Measurements from ENCODE around the gene IMPG1. TPM values are rescaled to one million over a fixed set of nuclear protein-coding genes. Genes with fewer than 3 reads are reported as not detected.

IMPG1 gene
- total RNA-seq, 4 donors from 2014 or later, result not detected

DNA sequence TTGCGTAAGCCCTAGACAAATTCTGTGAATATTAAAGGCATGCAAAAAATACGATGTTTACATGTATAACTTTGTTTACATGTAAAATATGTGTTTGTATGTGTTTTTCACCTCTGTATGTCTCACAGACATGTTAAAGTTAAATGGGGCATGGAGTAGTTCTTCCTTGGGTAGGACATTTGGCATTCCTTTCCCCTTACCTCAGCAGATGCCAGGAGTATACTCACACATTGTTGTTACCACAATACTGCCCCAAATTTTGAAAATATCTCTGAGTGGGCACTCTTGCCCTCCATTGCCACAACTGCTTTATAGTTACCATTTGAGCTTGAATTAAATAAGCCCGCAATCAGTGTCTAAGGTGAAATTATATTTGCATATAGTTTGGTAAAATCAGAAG lies 175.9 kb downstream of the IMPG1 start:
- H3K27ac ChIP-seq, result no peak overlapping the region
- intact Hi-C loops (cut with DNase I), result no loop called here
- TF ChIP-seq POLR2A (IDR thresholded peaks at IDR 0.05), result no peak
- TF ChIP-seq, protein P1, sequence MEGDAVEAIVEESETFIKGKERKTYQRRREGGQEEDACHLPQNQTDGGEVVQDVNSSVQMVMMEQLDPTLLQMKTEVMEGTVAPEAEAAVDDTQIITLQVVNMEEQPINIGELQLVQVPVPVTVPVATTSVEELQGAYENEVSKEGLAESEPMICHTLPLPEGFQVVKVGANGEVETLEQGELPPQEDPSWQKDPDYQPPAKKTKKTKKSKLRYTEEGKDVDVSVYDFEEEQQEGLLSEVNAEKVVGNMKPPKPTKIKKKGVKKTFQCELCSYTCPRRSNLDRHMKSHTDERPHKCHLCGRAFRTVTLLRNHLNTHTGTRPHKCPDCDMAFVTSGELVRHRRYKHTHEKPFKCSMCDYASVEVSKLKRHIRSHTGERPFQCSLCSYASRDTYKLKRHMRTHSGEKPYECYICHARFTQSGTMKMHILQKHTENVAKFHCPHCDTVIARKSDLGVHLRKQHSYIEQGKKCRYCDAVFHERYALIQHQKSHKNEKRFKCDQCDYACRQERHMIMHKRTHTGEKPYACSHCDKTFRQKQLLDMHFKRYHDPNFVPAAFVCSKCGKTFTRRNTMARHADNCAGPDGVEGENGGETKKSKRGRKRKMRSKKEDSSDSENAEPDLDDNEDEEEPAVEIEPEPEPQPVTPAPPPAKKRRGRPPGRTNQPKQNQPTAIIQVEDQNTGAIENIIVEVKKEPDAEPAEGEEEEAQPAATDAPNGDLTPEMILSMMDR (IDR thresholded peaks at IDR 0.05), result no peak
- no peak for DNase-seq
- H3K4me3 ChIP-seq (replicated peaks in 1 of 3), result no peak overlapping the region
- no peaks in the 10 kb centered on the region for H3K9me3 ChIP-seq
- H3K4me1 ChIP-seq, result no peaks in the 10 kb centered on the region
- H3K27me3 ChIP-seq, result no peaks in the 10 kb centered on the region
- 63 to 97% methylated on average over 3 of the region's 3 CpGs for WGBS, 2 donors
- no peaks in the 10 kb centered on the region for H3K36me3 ChIP-seq

DNA sequence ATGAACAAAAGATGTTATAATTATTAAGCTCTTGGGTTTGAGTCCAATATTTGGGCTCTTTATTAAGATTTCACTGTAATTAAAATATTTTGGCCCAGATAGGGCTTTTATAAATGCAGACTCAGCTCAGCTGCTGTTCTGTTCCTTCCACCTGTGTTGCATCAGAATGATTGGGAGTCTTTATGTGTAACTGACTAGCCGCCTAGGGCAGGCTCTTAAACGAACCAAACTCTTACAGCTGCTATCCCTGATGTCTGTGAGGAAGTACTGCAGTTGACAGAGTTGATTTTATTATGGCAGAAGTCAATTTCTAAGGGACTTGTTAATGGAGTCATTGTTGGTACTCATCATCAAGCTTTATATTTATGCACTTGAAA lies 178.7 kb downstream of the IMPG1 start:
- Histone ChIP-seq H3K9me3 (no peaks in the 10 kb centered on the region), H3K4me1 (no peaks in the 10 kb centered on the region), H3K36me3 (peaks cover 0 to 3% of the 10 kb centered on the region in 2 donors), H3K27ac (no peak overlapping the region), H3K27me3 (no peaks in the 10 kb centered on the region), H3K4me3 (replicated peaks in 1 of 3) (no peak overlapping the region)
- intact Hi-C loops (cut with DNase I), result no loop called here
- TF ChIP-seq, protein P1 (IDR thresholded peaks at IDR 0.05), result no peak
- TF ChIP-seq POLR2A (IDR thresholded peaks at IDR 0.05), result no peak
- no peak for DNase-seq
- 67 to 79% methylated on average over 2 of the region's 2 CpGs for WGBS, 2 donors

DNA sequence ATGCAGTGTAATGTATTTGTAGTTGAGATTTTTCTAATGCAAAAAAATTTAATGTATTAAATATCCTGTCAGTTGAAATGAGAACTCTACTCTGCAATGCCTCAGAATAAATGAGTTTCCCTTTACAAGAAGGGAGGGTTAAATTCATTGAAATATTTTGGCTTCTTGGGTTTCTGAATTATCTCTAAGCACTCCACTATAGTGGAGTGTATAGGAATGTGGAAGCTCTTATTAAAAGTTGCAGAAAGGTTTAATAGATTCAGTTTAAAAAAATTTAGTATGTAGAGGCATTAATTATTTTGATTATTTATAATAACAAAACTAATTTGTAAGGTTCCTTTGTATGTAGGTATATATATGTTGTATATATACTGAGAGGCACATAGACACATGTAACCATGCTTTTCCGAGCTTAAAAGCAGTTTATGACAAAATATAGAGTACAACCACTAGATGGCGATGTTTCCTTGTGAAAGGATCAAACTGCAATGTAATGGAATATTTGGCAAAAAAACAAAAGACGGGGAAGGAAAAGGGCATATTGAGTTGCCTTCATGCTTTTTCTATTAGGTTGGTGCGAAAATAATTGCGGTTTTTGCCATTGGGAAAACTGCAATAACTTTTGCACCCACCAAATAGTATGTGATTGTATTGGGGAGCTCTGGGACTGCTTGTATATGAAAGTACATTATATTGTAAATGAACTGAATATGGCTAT lies 179.2 kb downstream of the IMPG1 start:
- DNase-seq, result no peak
- no peaks in the 10 kb centered on the region for H3K9me3 ChIP-seq
- no peak for TF ChIP-seq POLR2A (IDR thresholded peaks at IDR 0.05)
- TF ChIP-seq, protein P1 (IDR thresholded peaks at IDR 0.05), result peak; percentile 27 to 82 (median 65)
- no peaks in the 10 kb centered on the region for H3K4me1 ChIP-seq
- intact Hi-C loops (cut with DNase I), result no loop called here
- H3K36me3 ChIP-seq, result peaks cover 0 to 3% of the 10 kb centered on the region in 2 donors
- no peaks in the 10 kb centered on the region for H3K27me3 ChIP-seq
- 15 to 19% methylated on average over 5 of the region's 5 CpGs for WGBS, 2 donors
- H3K4me3 ChIP-seq (replicated peaks in 1 of 3), result no peak overlapping the region
- no peak overlapping the region for H3K27ac ChIP-seq

DNA sequence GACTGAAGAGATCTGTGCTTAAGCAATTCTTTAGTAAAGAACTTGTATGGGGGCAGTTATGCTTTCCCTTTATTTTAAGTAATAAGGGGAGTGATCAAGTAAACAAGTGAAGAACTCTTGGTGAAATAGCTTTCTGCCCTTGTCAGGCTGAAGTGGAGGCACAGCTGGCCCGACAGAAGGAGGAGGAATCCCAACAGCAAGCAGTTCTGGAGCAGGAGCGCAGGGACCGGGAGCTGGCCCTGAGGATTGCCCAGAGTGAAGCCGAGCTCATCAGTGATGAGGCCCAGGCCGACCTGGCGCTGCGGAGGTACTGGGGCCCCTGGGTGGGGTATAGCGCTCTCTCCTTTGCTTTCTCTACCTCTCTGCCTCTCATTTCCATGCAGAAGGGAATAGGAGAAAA lies 180.1 kb downstream of the IMPG1 start:
- 90% methylated on average over 8 of the region's 8 CpGs for WGBS, 2 donors
- TF ChIP-seq POLR2A (IDR thresholded peaks at IDR 0.05), result no peak
- TF ChIP-seq, protein P1 (IDR thresholded peaks at IDR 0.05), result no peak
- intact Hi-C loops (cut with DNase I), result no loop called here

DNA sequence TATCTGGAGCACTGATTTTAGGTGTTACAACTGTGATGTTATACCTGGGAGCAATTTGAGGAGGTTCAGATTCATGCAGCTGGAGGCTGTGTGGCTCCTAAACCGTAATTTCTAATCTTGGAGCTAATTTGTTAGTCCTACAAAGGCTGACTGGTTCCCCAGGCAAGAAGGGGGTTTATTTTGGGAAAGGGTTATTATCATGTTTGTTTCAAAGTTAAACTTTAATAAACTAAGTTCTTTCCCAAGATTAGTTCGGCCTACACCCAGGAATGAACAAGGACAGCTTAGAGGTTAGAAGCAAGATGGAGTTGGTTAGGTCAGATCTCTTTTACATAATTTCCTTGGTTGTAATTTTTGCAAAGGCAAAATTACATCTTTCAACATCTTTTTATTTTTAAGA lies 187.6 kb downstream of the IMPG1 start:
- intact Hi-C loops (cut with DNase I), result no loop called here
- Histone ChIP-seq H3K4me3 (replicated peaks in 1 of 3) (no peak overlapping the region), H3K9me3 (no peaks in the 10 kb centered on the region), H3K36me3 (peaks cover 0 to 4% of the 10 kb centered on the region in 2 donors), H3K27ac (no peak overlapping the region), H3K27me3 (no peaks in the 10 kb centered on the region), H3K4me1 (no peaks in the 10 kb centered on the region)
- WGBS, 2 donors, result 93 to 94% methylated on average over 2 of the region's 2 CpGs
- DNase-seq, result no peak
- no peak for TF ChIP-seq POLR2A (IDR thresholded peaks at IDR 0.05)
- TF ChIP-seq, protein P1 (IDR thresholded peaks at IDR 0.05), result no peak

More for the DNA sequence above, 180.1 kb downstream of the IMPG1 start:
- H3K9me3 ChIP-seq, result no peaks in the 10 kb centered on the region
- H3K4me1 ChIP-seq, result no peaks in the 10 kb centered on the region
- H3K36me3 ChIP-seq, result peaks cover 0 to 3% of the 10 kb centered on the region in 2 donors
- no peak overlapping the region for H3K27ac ChIP-seq
- no peak for DNase-seq
- H3K27me3 ChIP-seq, result no peaks in the 10 kb centered on the region
- no peak overlapping the region for H3K4me3 ChIP-seq (replicated peaks in 1 of 3)

All from thyroid gland (tissue), 4 donors.